Mucosa of descending colon (tissue), 3 donors: ENCODE measurements around the gene KLHL25. TPM values are rescaled to one million over a fixed set of nuclear protein-coding genes. Genes with fewer than 3 reads are reported as not detected.

Source experiments
- ATAC-seq: fragments of 200-7000 bp; cut with Tn5 transposase; one replicate; pipeline ENCODE4 v1.9.1; 2020; ENCODE audit warnings: mild to moderate bottlenecking, moderate library complexity
- DNase-seq, 3 donors: peaks; one replicate each; pipeline ENCODE4 v3.0.0-alpha.2; 2020
- H3K36me3 ChIP-seq: fragments of 200-600 bp; one replicate; pipeline ENCODE4 v1.8.0; 2021; ENCODE audit warnings: low read depth, mild to moderate bottlenecking
- H3K4me1 ChIP-seq: fragments of 200-600 bp; one replicate; pipeline ENCODE4 v1.8.0; 2021; ENCODE audit warnings: low read depth, mild to moderate bottlenecking
- H3K4me3 ChIP-seq: fragments of 200-600 bp; one replicate; pipeline ENCODE4 v1.8.0; 2021; ENCODE audit warnings: mild to moderate bottlenecking
- H3K9me3 ChIP-seq: fragments of 200-600 bp; one replicate; pipeline ENCODE4 v1.8.0; 2021; ENCODE audit warnings: mild to moderate bottlenecking
- CTCF ChIP-seq: fragments of 200-600 bp; IDR thresholded peaks from one replicate; pipeline ENCODE4 v1.8.0; 2022; ENCODE audit warnings: antibody characterized with exemption, mild to moderate bottlenecking
- intact Hi-C, 2 donors: fragments of 100-400 bp; cut with DNase I in 1 of 2; cut with micrococcal nuclease in 1 of 2; formaldehyde crosslinking; loops; one replicate each; pipeline versions ENCODE4 v1.11.0 to v1.11.1; 2022; cut with DNase I, micrococcal nuclease
- total RNA-seq, 3 donors: library from RNA; stranded (reverse); fragmentation: NEBNext Ultra II Directional in 2 of 3; extraction: Animal tissue kit (Norgen Biotek cat#: 25700) in 2 of 3; gene quantifications; one replicate each; pipeline versions ENCODE4 v1.2.1 to v1.2.4, GENCODE V29; 2021 to 2023
- donor health status: DM: no; HTN: no; CAD: no; lungs with moderate emphysema.
- donor health status: DM: no; HTN: no; CAD: no.
- donor health status: DM: no; HTN: yes; CAD: no.

The KLHL25 gene
- total RNA-seq, 3 donors from 2014 or later, result 7.4 to 8.8 (median 7.7) TPM

- H3K4me1 ChIP-seq, result no peaks in the 10 kb centered on the region
- H3K4me3 ChIP-seq, result no peak overlapping the region
- H3K9me3 ChIP-seq, result no peaks in the 10 kb centered on the region
- DNase-seq (no peak), ATAC-seq (peak; percentile 14)
- H3K36me3 ChIP-seq, result no peaks in the 10 kb centered on the region
- intact Hi-C loops, result no loop called here
- no peak for TF ChIP-seq CTCF
Observed at GRCh38 chr15:85778107-85778776, 16.5 kb downstream of the KLHL25 start.

GRCh38 chr15:85777250-85778106, 17.2 kb downstream of the KLHL25 start:
- DNase-seq, result no peak
- Histone ChIP-seq H3K4me1 (peaks cover 7% of the 10 kb centered on the region), H3K4me3 (no peak overlapping the region), H3K36me3 (no peaks in the 10 kb centered on the region), H3K9me3 (no peaks in the 10 kb centered on the region)
- ATAC-seq, result no peak
- TF ChIP-seq CTCF, result no peak
- intact Hi-C loops, result no loop called here

- intact Hi-C loops, result no loop called here
- ATAC-seq, result no peak
- H3K36me3 ChIP-seq, result no peaks in the 10 kb centered on the region
Observed at GRCh38 chr15:85773970-85774369, 20.8 kb downstream of the KLHL25 start.

GRCh38 chr15:85773249-85773648, 21.5 kb downstream of the KLHL25 start:
- TF ChIP-seq CTCF, result no peak
- H3K9me3 ChIP-seq, result no peaks in the 10 kb centered on the region
- ATAC-seq, result no peak
- H3K36me3 ChIP-seq, result no peaks in the 10 kb centered on the region
- no peak for DNase-seq
- peaks cover 13% of the 10 kb centered on the region for H3K4me1 ChIP-seq
- H3K4me3 ChIP-seq, result no peak overlapping the region
- intact Hi-C loops, result no loop called here

More at GRCh38 chr15:85773970-85774369, 20.8 kb downstream of the KLHL25 start:
- Histone ChIP-seq H3K4me3 (no peak overlapping the region), H3K4me1 (peaks cover 13% of the 10 kb centered on the region), H3K9me3 (no peaks in the 10 kb centered on the region)
- no peak for DNase-seq
- TF ChIP-seq CTCF, result no peak

- Histone ChIP-seq H3K36me3 (no peaks in the 10 kb centered on the region), H3K4me1 (peaks cover 13% of the 10 kb centered on the region), H3K9me3 (no peaks in the 10 kb centered on the region), H3K4me3 (no peak overlapping the region)
- intact Hi-C loops, result no loop called here
- peak in 2 of 3 donors; percentile 72 to 73 for DNase-seq
- peak; percentile 86 for ATAC-seq
- TF ChIP-seq CTCF, result no peak
Observed at GRCh38 chr15:85772668-85773067, 22.1 kb downstream of the KLHL25 start.
